Measurements from ENCODE around the gene DNASE1L2. TPM values are rescaled to one million over a fixed set of nuclear protein-coding genes. Genes with fewer than 3 reads are reported as not detected.

DNASE1L2 gene, protein sequence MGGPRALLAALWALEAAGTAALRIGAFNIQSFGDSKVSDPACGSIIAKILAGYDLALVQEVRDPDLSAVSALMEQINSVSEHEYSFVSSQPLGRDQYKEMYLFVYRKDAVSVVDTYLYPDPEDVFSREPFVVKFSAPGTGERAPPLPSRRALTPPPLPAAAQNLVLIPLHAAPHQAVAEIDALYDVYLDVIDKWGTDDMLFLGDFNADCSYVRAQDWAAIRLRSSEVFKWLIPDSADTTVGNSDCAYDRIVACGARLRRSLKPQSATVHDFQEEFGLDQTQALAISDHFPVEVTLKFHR
- under 1 TPM in 1 of 2 donors, not detected in 1; 0.19 TPM for total RNA-seq
- long read RNA-seq, donor 1: 0 reads
- long read RNA-seq, donor 2, partial matches to known transcripts: 1 of 1 reads
- long read RNA-seq, donor 2, other reads (novel, unspliced or antisense): 0 of 1 reads

DNA sequence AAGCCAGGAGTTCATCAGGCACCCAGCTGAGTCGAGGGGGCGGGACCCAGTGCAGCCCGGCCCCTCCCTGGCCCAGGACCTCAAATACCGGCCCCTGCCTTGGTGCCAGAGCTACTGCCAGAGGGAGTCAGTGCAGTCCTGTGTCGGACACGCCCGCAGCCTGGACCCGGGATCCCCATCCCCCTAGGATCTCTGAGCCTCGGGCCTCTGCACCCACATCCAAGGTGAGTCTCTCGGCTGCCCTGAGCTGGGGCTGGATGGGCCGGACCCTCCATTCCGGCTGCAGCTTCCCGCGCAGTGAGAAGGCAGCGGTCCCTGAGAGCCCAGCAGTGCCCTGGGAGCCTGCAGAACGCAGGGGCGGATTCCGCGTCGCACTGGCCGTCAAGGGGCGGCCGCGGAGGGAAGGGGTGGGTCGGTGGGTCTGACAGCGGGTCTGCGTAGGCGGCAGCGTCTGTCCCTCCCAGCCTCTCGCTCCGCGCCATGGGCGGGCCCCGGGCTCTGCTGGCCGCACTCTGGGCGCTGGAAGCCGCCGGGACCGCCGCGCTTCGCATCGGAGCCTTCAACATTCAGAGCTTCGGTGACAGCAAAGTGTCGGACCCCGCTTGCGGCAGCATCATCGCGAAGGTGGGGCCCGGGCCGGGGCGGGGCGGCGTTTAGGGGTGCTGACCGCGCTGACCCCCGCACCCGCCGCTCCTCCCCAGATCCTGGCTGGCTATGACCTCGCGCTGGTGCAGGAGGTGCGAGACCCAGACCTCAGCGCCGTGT, at the start of gene DNASE1L2:
TSS of gene DNASE1L2 (plus strand) at position 108 of the 765 bp plus-strand sequence. CDS start at position 481, 373 bp downstream.
- no peak for DNase-seq (ENCODE audit: low spot score)
- intact Hi-C loops (cut with DNase I): loop anchor here in 1 of 2 donors (2.0 kb wide), 1 partner anchor 420 kb away; no protein-coding TSS in a partner anchor

DNA sequence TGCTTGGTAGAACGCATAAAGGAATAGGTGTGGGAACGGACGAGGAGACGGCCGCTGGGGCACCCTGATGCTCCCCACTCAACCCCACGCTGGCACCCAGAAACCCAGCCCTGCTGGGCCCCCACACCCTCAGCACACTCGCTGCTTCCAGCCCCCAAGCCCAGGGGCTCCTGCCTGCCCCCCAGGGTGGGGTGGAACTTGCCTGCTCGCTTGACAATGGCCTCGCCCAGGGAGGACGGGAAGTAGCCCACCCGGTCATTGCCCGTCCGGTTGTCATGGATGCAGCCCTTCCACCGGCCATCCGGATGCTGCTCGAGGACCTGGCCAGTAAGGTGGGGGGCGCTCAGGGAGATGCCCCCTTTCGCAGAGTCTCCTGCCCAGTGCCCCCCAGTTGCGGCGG, 49.7 kb upstream of the DNASE1L2 start:
- intact Hi-C loops (cut with DNase I): no loop called here
- no peak for DNase-seq (ENCODE audit: low spot score)

DNA sequence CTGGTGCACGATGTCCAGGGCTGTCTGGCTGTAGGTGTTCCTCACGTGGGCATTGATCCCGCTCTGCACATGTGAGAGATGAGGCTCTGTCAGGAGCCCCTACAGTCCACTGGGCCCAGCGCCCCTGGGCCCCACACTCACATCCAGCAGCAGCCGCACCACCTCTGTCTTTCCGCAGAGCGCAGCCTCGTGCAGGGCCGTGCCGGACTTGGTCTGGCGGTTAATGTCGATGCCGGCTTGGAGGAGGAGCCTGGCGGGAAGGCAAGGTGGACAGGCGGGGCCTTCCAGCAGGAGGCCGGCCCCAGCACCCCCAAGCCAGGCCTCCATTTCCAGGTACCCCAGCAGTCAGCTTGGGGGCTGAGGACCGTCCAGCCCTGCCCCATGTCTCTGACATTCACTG, 49.0 kb upstream of the DNASE1L2 start:
- no peak for DNase-seq (ENCODE audit: low spot score)
- intact Hi-C loops (cut with DNase I): no loop called here

DNA sequence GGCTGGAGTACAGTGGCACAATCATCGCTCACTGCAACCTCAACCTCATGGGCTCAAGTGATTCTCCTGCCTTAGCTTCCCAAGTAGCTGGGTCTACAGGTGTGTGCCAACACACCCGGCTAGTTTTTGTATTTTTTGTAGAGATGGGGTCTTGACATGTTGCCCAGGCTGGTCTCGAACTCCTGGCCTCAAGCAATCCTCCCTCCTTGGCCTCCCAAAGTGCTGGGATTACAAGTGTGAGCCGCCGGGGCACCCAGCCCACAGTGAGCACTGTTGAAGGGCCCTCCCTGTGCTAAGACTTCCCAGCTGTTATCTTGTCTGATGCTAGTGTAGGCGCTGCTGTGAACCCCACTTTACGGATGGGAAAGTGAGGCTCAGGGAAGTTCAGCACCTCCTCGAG, 47.8 kb upstream of the DNASE1L2 start:
- intact Hi-C loops (cut with DNase I): no loop called here
- DNase-seq (ENCODE audit: low spot score): no peak

DNA sequence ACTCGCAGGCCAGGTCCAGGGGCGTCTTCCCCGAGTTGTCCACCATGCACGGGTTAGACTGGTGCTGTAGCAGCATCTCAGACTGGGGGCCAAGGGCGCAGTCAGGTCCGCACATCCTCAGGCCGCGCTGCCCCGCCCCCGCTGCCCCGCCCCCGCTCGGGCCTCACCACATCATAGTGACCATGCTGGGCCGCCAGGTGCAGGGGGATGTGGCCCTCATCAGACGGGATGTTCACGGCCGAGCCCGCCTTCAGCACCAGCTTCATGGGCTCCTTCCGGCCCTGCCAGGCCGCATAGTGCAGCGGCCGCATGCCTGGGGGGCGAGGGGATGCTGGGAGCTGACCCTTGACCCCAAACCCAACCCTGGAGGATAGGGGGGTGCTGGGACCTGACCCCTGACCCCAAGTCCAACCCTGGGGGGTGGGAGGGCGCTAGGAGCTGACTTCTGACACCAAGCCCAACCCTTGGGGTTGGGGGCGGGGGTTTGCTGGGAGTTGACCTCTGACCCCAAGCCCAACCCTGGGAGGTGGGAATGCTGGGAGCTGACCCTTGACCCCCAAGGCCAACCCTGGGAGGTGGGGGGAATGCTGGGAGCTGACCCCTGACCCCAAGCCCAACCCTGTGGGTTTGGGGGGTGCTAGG, 46.9 kb upstream of the DNASE1L2 start:
- intact Hi-C loops (cut with DNase I): no loop called here
- DNase-seq (ENCODE audit: low spot score): no peak

DNA sequence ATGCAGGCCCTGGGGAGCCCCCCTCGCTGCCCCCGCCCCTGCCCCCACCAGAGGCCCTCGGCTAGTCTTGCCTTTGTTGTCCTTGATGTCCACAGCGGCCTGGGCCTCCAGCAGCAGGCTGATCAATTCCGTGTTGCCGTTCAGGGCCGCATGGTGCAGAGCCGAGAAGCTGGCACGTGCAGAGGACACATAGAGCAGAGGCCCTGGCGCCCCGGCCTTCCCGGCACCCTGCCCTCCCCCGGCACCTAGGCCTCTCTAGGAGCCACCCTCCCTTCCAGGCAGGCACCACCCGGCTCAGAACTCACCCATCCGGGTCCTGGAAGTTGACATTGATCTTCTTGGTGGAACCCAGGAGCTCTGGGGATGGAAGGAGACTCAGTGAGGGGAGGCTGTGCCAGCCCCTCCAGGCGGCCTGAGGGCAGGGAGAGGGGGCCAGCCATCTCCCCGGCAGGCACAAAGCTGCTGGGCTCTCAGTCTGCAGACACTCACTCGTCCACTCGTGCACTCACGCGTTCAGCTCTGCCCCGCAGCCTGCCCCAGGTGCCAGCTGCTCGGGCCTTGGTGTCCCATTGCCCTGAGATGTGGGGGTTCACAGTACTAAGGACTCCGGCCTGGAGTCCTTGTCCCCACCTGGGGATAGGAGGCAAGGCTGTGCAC, 46.1 kb upstream of the DNASE1L2 start:
- intact Hi-C loops (cut with DNase I): no loop called here
- no peak for DNase-seq (ENCODE audit: low spot score)

DNA sequence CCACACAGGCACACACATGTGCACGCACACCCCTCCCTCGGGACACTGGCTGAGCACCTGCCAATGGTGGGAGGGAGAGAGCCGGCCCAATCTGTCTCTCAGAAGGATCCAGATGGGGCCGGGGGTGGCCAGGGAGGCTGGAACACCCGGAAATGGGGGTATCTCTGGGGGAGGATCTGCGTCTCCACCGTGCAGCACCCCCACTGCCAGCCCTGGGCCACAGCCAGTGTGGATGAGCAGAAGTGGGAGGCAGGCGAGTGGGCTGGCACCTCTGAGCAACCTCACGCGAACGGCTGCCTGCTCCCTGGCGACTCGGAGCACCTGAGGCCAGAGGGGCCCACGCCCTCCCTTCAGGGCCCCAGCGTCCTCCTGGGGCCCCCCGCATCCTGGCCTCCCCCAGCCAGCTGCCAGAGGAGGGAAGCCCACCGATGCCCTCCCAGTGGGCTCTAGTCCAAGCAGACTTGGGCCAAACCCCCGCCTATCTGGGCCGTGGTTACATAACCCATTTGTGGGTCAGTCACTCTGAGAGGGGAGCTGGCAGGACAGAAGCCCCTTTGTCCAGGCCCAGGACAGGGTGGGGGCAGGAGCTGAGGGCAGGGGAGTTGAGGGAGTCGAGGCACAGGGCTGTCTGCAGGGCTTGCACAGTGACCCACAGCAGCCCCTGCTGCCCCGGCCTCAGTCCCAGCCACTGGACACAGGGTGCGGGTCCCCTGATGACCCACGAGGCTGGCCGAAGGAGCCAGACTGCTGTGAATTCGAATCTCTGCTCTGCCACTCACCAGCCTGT, 45.4 kb upstream of the DNASE1L2 start:
- no peak for DNase-seq (ENCODE audit: low spot score)
- intact Hi-C loops (cut with DNase I): no loop called here

DNA sequence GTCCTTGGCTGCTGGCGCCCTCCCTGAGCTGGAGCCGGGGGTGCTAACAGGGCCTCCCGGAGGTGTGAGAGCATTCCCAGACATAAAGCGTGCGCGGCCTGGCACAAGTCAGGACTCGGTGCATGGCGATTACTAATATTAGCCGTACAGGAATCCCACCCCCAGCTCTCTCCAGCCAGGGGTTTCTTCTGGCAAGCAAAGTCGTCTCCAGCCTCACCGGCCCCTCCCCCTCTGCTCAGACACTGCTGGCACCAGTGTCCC, 44.9 kb upstream of the DNASE1L2 start:
- intact Hi-C loops (cut with DNase I): no loop called here
- no peak for DNase-seq (ENCODE audit: low spot score)

DNA sequence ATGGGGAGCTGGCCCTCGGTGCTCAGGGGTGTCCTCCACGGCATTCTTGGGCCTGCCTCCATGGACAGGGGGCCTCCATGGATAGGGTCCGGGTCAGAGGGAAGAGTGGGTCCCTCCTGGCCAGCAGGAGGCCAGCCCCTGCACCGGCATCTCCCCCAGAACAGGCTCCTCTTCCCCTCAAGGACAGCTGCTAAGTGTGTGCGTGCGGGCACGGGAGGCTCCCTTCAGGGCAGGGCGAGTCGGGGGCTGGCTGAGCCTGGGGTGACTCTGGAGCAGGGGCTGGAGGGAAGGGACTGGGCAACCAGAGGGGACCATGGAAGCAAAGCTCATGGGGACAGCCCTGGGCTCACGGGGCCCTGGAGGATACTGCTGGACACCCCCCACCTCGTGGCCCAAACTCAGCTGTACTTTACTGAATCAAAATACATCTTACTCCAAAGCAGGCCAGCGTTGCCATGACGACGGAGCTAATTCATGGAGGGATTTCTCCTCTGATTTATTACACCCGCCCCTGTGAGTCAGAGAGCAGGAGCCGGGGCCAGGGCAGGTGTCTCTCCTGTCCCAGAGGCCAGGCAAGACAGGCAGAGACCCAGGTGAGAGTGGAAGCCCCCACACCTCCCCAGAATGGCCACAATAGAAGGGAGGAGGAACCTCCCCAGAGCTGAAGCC, 41.9 kb upstream of the DNASE1L2 start:
- intact Hi-C loops (cut with DNase I): no loop called here
- no peak for DNase-seq (ENCODE audit: low spot score)

DNA sequence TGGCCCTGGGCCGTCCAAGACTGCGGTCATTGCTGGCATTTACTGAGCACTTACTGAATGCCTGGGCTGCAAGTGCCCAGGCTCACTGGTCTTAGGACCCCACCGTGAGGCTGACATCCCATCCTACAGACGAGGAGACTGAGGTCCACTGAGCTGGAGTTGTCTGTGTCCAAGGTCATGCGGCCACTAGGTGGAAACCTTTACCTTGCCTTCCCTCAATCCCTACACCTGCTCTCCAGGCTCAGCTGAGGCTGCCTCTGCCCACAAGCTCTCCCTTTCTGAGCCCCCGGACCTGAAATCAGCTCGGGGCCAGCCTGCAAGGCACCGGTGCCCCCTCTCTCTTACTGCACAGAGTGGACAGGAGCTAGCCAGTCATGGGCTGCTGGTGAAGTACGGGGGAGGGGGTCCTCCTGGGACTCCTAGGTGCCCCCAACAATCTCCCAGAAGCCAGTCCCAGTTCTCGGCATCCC, 41.4 kb upstream of the DNASE1L2 start:
- DNase-seq (ENCODE audit: low spot score): no peak
- intact Hi-C loops (cut with DNase I): no loop called here

DNA sequence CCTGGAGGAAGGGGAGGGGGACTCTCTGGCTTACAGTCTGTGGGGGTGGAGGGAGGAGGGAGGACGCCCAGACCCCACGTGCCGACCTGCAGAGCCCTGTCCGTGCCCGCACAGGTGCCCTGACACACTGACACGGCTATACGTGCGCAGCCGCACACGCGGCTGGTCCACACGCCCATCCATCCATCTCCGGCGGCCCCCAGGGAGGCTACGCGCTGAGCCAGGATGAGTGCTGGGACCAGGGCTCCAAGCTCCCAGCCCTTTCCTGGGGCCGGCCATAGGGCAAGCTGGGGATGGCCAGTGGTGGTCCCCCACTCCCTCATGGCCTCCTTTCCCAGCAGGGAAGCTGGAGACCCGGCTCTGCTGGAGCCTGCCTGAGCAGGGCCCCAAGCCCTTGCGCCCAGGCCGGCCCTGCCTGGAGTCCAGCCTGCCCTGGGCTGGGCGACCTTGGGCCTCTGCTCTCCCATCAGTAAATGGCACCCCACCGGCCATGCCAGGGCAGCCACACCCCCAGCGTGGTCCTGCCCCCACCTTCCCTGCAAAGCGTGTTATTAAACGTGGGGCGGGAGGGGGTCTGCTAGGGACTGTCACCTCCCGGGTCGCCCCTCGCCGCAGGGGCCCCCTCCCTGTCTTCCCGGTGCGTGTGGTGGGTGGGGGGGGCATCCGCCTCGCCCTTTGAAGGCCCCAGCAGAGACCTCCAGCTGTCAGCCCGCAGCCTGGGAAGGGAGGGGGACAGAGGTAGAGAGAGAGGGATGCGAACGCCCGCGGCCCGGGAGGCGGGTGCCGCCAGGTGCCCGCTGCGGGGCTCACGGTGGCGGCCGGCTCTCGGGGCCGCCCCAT, 40.7 kb upstream of the DNASE1L2 start:
- intact Hi-C loops (cut with DNase I): no loop called here
- DNase-seq (ENCODE audit: low spot score): no peak

DNA sequence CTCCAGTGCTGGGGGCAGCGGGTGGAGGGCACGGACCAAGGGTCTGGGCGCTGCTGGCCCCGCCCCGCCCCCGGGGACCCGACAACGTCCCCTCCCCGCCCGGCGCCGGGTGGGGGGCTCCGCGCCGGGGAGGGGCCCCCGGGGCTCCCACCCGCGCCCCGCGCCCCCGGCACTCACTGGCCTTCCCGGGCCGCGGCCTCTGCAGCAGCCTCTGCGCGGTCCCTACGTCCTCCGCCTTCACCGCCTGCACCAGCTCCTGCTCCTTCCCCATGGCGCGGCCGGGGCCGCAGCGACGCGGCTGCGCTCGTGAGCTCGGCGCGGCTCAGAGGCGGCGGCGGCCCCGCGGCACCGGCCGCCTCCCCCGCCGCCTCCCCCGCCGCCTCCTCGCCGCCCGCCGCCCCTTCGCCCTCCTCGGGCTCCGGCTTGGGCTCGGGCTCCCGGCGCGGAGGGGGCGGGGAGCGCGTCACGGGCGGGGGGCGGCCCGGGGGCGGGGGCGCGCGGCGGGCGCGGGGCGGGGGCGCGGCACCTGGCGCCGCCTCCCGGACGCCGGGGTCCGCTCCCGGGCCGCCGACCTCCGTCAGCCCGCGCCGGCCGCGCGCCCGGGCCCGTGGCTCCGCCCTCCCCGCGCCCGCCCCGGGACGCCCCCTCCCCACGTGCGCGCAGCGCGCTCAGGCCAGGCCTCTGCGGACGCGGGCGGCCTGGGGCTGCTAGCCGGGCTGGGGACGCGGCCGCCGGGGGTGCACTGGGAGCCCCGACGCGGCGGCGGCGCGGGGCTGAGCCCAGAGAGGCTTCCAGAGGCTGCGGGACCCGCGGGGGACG, 39.9 kb upstream of the DNASE1L2 start, which contains the start of gene CASKIN1:
TSS of gene CASKIN1 (minus strand) at position 444 of the 819 bp plus-strand sequence. CDS start at position 271, 173 bp downstream.
- intact Hi-C loops (cut with DNase I): no loop called here
- no peak for DNase-seq (ENCODE audit: low spot score)

DNA sequence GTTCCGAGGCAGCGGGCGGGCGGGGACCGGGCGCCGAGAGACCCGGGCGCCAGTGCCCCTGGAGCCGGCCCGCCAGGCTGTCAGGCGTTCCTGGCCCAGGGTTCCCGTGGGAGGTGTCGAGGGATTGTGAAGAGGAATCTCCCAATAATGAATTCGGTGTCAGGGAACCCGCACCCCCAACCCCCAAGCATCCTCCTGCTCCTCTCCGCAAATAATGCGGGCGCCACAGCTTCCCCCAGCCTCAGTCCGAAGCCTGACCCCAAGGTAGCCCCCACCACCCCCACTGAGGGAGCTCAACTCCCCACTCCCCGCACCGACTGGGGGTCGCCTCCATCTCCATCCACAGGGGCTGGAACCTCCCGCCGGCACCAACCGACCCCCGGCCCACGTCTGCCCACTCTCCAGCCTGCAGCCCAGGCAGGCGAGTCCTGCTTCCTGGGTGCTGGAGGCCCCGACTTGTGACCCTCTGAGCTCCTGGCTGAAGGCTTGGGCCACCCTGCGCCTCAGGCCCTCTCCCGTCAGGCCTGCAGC, 39.2 kb upstream of the DNASE1L2 start:
- DNase-seq (ENCODE audit: low spot score): no peak
- intact Hi-C loops (cut with DNase I): no loop called here

DNA sequence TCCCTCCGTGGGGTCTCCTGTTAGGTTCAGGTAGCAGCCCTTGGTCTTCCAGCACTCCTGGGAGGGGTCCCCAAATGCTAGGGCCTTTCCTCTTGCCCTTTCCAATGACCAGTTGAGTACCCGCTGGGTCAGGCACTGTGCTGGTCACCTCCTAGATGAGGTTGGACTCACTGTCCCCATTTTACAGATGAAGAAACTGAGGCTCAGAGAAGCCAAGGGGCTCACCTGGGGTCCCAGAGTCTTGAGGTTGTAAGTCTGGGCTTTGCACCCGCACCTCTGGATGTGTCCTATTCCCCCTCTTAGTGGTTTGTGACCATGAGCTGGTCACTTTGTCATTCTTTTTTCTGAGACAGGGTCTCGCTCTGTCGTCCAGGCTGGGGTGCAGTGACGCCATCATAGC, 38.5 kb upstream of the DNASE1L2 start:
- no peak for DNase-seq (ENCODE audit: low spot score)
- intact Hi-C loops (cut with DNase I): no loop called here

DNA sequence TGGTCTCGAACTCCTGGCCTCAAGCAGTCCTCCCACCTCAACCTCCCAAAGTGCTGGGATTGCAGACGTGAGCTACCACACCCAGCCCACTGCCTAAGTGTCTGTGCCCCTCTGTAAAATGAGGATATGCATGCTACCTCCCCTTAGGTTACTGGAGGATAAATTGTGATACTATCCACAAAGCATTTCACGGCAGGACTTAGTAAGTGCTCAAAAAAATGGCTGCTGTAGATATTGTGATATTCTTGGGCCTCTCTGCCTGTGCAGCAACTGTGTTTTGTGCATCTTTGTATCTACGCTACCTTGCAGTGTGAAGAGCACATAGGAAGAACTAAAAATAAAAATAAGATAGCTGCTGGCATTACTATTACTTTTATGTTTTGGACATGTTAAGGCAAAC, 38.0 kb upstream of the DNASE1L2 start:
- intact Hi-C loops (cut with DNase I): no loop called here
- no peak for DNase-seq (ENCODE audit: low spot score)

DNA sequence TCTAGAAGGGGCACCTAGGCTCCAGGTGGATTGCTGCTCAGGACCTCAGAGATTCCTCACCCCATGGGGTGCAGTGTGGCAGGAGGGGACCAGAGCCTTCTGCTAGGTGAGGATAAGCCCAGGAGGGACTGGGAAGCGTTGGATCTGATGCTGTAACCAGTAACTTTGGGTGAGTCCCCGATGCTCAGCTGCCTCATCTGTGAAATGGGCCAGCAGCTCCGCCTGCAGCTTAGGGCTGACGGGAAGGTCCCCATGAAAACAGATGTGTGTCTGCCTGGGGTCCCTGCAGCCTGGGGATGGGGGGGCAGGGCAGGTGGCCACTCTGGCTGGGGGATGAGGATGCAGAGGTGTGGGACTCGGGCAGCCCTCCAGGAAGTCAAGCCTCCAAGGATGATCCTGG, 37.1 kb upstream of the DNASE1L2 start:
- DNase-seq (ENCODE audit: low spot score): no peak
- intact Hi-C loops (cut with DNase I): no loop called here
